Liver (tissue), 9 donors: ENCODE results near the gene ZNF70. TPM values are rescaled to one million over a fixed set of nuclear protein-coding genes. Genes with fewer than 3 reads are reported as not detected.

Source experiments
- DNase-seq: peaks from one replicate; pipeline ENCODE4 v3.0.0-alpha.2; 2017; ENCODE audit warnings: low spot score
- H3K27ac ChIP-seq, 2 donors: one replicate each; pipeline ENCODE4 v1.7.0; 2013; ENCODE audit warnings: inconsistent platforms in 2 of 2, low read length in 2 of 2, control low read depth in 1 of 2, low read depth in 1 of 2, mild to moderate bottlenecking in 1 of 2
- H3K27me3 ChIP-seq, 4 donors: one replicate each; pipeline versions ENCODE4 v1.6.1 to v1.7.0; 2013; ENCODE audit warnings: low read length in 3 of 4, inconsistent platforms in 1 of 4, mild to moderate bottlenecking in 1 of 4, moderate library complexity in 1 of 4; ENCODE audit not compliant: control insufficient read depth in 4 of 4, insufficient read depth in 4 of 4
- H3K36me3 ChIP-seq, 4 donors: one replicate each; pipeline versions ENCODE4 v1.6.1 to v1.7.0; 2013; ENCODE audit warnings: low read length in 3 of 4, mild to moderate bottlenecking in 3 of 4, low read depth in 1 of 4, moderate library complexity in 1 of 4; ENCODE audit not compliant: control insufficient read depth in 4 of 4, insufficient read depth in 3 of 4
- H3K4me1 ChIP-seq, 4 donors: one replicate each; pipeline versions ENCODE4 v1.6.1 to v1.7.0; 2013; ENCODE audit warnings: low read length in 3 of 4, mild to moderate bottlenecking in 3 of 4, moderate library complexity in 1 of 4; ENCODE audit not compliant: control insufficient read depth in 4 of 4, insufficient read depth in 4 of 4
- H3K4me3 ChIP-seq, 3 donors: one replicate each; pipeline versions ENCODE4 v1.6.1 to v1.7.0; 2013; ENCODE audit warnings: low read length in 3 of 3, control low read depth in 1 of 3, low read depth in 1 of 3, mild to moderate bottlenecking in 1 of 3
- H3K9ac ChIP-seq, 2 donors: one replicate each; pipeline ENCODE4 v1.7.0; 2013; ENCODE audit warnings: low read length in 2 of 2, mild to moderate bottlenecking in 2 of 2, moderate library complexity in 2 of 2, control low read depth in 1 of 2, low read depth in 1 of 2
- H3K9me3 ChIP-seq, 4 donors: one replicate each; pipeline versions ENCODE4 v1.6.1 to v1.7.0; 2013; ENCODE audit warnings: low read length in 3 of 4; ENCODE audit not compliant: control insufficient read depth in 4 of 4
- ATF3 ChIP-seq: IDR thresholded peaks from 2 replicates; pipeline ENCODE4 v1.6.1; 2016; ENCODE audit warnings: antibody characterized with exemption
- CTCF ChIP-seq: fragments of 150-350 bp; IDR thresholded peaks from 2 replicates; pipeline ENCODE4 v1.5.1; 2017; ENCODE audit warnings: improper control_type of control experiment, low read depth, low read length; ENCODE audit not compliant: missing input control
- EGR1 ChIP-seq, 2 donors: IDR thresholded peaks; 2 replicates each; pipeline ENCODE4 v1.6.1; 2016 to 2018; ENCODE audit warnings: antibody characterized with exemption in 2 of 2, low read depth in 2 of 2
- FOXA1 ChIP-seq: IDR thresholded peaks from 2 replicates; pipeline ENCODE4 v1.6.1; 2016; ENCODE audit warnings: antibody characterized with exemption
- FOXA2 ChIP-seq: IDR thresholded peaks from 2 replicates; pipeline ENCODE4 v1.6.1; 2016; ENCODE audit warnings: antibody characterized with exemption
- GABPA ChIP-seq, 2 donors: IDR thresholded peaks in 1 of 2; conservative IDR thresholded peaks in 1 of 2; 2 replicates each; pipeline ENCODE4 v1.6.1; 2016; ENCODE audit warnings: antibody characterized with exemption in 2 of 2, mild to moderate bottlenecking in 1 of 2, moderate library complexity in 1 of 2
- JUND ChIP-seq, 2 donors: IDR thresholded peaks; 2 replicates each; pipeline ENCODE4 v1.6.1; 2016; ENCODE audit warnings: antibody characterized with exemption in 2 of 2
- MAX ChIP-seq: IDR thresholded peaks from 2 replicates; pipeline ENCODE4 v1.6.1; 2016; ENCODE audit warnings: antibody characterized with exemption
- NR2F2 ChIP-seq: IDR thresholded peaks from 2 replicates; pipeline ENCODE4 v1.6.1; 2016; ENCODE audit warnings: antibody characterized with exemption
- RAD21 ChIP-seq, 2 donors: IDR thresholded peaks; 2 replicates each; pipeline ENCODE4 v1.6.1; 2016; ENCODE audit warnings: antibody characterized with exemption in 2 of 2, mild to moderate bottlenecking in 2 of 2
- REST ChIP-seq: IDR thresholded peaks from 2 replicates; pipeline ENCODE4 v1.6.1; 2016; ENCODE audit warnings: antibody characterized with exemption, mild to moderate bottlenecking
- SP1 ChIP-seq: IDR thresholded peaks from 2 replicates; pipeline ENCODE4 v1.6.1; 2018; ENCODE audit warnings: antibody characterized with exemption, mild to moderate bottlenecking
- TAF1 ChIP-seq: conservative IDR thresholded peaks from 2 replicates; pipeline ENCODE4 v1.6.1; 2016; ENCODE audit warnings: antibody characterized with exemption, mild to moderate bottlenecking
- YY1 ChIP-seq: IDR thresholded peaks from 2 replicates; pipeline ENCODE4 v1.6.1; 2016; ENCODE audit warnings: antibody characterized with exemption, mild to moderate bottlenecking
- ZBTB33 ChIP-seq: IDR thresholded peaks from 2 replicates; pipeline ENCODE4 v1.6.1; 2016; ENCODE audit warnings: antibody characterized with exemption
- WGBS: extraction: QIAGEN DNeasy Blood & Tissue Kit; methylation state at CpG from one replicate; pipeline ENCODE4 v1.1.7; 2013; 5-methylcytosine and 5-hydroxymethylcytosine counted together
- polyA plus RNA-seq, 2 donors: library from polyadenylated mRNA; stranded (reverse) in 1 of 2; unstranded in 1 of 2; fragments of 200-250 nt in 1 of 2; fragments of >200 nt in 1 of 2; fragmentation: Nextera tagmentation in 1 of 2; extraction: Ambion mirVana in 1 of 2; gene quantifications; one replicate each; pipeline versions ENCODE4 v1.2.1 to v1.2.3, GENCODE V29; 2013 to 2015
- total RNA-seq, 2 donors: library from RNA; depleted of rRNA; stranded (reverse); fragments of >200 nt; gene quantifications; one replicate each; pipeline ENCODE4 v1.2.3, GENCODE V29; 2014
- donor health status: healthy.
- donor health status: healthy.
- donor health status: healthy.
- donor health status: healthy.
- donor health status: healthy.

The ZNF70 gene
- total and polyA plus RNA-seq, 4 donors, result 0.14 to 1.9 (median 0.68) TPM

- Histone ChIP-seq H3K27me3 (no peaks in the 10 kb centered on the region), H3K36me3 (peaks cover 0 to 8% (median under 1%) of the 10 kb centered on the region in 4 donors), H3K9ac (peak overlapping the region; percentile 45 to 77), H3K4me3 (peak overlapping the region in 2 of 3 donors; percentile 76 to 83), H3K27ac (peak overlapping the region in 1 of 2 donors; percentile 100), H3K9me3 (no peaks in the 10 kb centered on the region), H3K4me1 (peaks cover 12 to 41% (median 31%) of the 10 kb centered on the region in 4 donors)
- no peak for TF ChIP-seq FOXA1
- no peak for TF ChIP-seq JUND (IDR thresholded peaks at IDR 0.05)
- no peak for TF ChIP-seq GABPA (IDR thresholded peaks at IDR 0.05 in 1 of 2, conservative IDR thresholded peaks at IDR 0.05 in 1 of 2)
- TF ChIP-seq SP1, result no peak
- WGBS, result 84% methylated on average over 3 of the region's 3 CpGs
- no peak for DNase-seq
Measured at GRCh38 chr22:23787910-23788309, 37.0 kb upstream of the ZNF70 start.

- DNase-seq, result no peak
- Histone ChIP-seq H3K27ac (peak overlapping the region; percentile 99 to 100), H3K9ac (peak overlapping the region; percentile 45 to 77), H3K9me3 (no peaks in the 10 kb centered on the region), H3K36me3 (peaks cover 0 to 5% (median 0%) of the 10 kb centered on the region in 4 donors), H3K27me3 (no peaks in the 10 kb centered on the region), H3K4me1 (peaks cover 12 to 42% (median 31%) of the 10 kb centered on the region in 4 donors), H3K4me3 (peak overlapping the region; percentile 76 to 85 (median 83))
- TF ChIP-seq CTCF (no peak), GABPA (IDR thresholded peaks at IDR 0.05 in 1 of 2, conservative IDR thresholded peaks at IDR 0.05 in 1 of 2) (no peak), YY1 (no peak), EGR1 (IDR thresholded peaks at IDR 0.05; ENCODE audit: low read depth in 2 of 2) (no peak), FOXA1 (no peak), MAX (no peak), ATF3 (no peak), ZBTB33 (no peak), NR2F2 (no peak), FOXA2 (no peak)
- under 1% methylated on average over 5 of the region's 5 CpGs for WGBS
Measured at GRCh38 chr22:23787600-23787896, 36.6 kb upstream of the ZNF70 start.

GRCh38 chr22:23786752-23787599 is 36.1 kb upstream of the ZNF70 start, which contains the start of gene SMARCB1:
Gene SMARCB1 (plus strand): TSS chr22:23786966. CDS start chr22:23787170, 204 bp downstream.
- peaks cover 12 to 42% (median 31%) of the 10 kb centered on the region in 4 donors for H3K4me1 ChIP-seq
- WGBS, result under 1% methylated on average over 97 of the region's 97 CpGs
- no peaks in the 10 kb centered on the region for H3K27me3 ChIP-seq
- peak within 1 kb of the TSS; percentile 57 to 77 for H3K9ac ChIP-seq
- H3K4me3 ChIP-seq, result peak within 1 kb of the TSS; percentile 76 to 85 (median 83)
- no peaks in the 10 kb centered on the region for H3K36me3 ChIP-seq
- peak; percentile 92 for DNase-seq
- no peaks in the 10 kb centered on the region for H3K9me3 ChIP-seq
- peak within 1 kb of the TSS; percentile 99 to 100 for H3K27ac ChIP-seq
- TF ChIP-seq CTCF, result no peak
- TF ChIP-seq ATF3, result no peak
- peak; percentile 93 for TF ChIP-seq REST
- peak; percentile 36 for TF ChIP-seq SP1
- TF ChIP-seq TAF1, result no peak
- no peak for TF ChIP-seq RAD21 (IDR thresholded peaks at IDR 0.05)
